TTC549 (cell line): ENCODE measurements around the gene LDLRAD3.

ENCODE experiments used
- FAIRE-seq: peaks from 2 replicates; lab custom pipeline; 2012; peaks lifted over from hg19 to GRCh38; lab: Jason Lieb, UNC

The LDLRAD3 gene

DNA sequence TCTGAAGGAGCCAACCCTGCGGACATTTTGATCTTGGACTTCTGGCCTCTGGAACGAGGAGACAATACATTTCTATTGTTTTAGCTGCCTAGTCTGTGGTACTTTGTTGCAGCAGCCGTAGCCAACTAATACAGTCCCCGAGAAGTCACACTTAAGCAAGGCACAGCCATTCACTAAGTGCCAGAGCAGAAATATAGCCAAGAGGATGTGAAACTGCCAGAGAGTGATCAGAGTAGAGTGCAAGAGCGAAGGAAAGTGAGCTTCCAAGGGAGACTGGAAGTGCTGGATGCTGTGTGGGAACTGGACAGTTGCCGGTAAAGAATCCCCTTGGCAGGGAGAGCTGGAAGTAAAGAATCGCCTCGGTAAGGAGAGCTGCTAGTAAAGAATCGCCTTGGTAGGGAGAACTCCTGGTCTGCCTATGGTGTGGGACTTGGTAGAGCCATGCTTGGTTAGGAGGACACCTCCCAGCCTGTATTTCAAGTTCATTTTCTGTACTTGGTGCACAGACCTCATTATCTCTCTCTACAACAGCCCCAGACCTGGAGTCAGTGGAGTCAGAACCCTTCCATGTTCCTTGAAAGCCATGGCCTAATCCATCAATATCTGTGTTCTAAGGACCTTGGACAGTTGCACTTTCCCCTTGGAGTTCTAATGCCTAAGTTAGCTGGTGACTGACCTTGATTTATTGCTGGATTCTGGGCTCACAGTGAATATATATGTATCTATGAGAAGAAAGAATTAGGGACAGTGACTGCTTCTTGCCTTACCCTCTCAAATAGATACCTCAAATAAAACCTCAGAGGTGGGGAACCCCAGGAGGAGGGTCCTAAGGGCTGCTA lies 162.1 kb downstream of the LDLRAD3 start:
- FAIRE-seq: no peak

DNA sequence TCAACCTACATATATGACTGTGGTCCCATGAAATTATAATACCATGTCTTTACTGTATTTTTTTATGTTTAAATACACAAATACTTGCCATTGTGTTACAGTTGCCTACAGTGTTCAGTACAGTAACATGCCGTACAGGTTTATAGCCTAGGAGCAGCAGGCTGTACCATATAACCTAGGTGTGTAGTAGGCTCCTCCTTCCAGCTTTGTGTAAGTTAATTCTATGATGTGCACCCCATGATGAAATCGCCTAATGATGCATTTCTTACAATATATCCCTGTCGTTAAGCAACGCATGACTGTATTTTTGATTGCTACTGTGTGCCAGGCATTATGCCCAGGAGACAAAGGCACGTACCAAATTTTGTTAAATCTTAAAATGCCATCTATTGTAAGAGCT lies 163.7 kb downstream of the LDLRAD3 start:
- FAIRE-seq: no peak

DNA sequence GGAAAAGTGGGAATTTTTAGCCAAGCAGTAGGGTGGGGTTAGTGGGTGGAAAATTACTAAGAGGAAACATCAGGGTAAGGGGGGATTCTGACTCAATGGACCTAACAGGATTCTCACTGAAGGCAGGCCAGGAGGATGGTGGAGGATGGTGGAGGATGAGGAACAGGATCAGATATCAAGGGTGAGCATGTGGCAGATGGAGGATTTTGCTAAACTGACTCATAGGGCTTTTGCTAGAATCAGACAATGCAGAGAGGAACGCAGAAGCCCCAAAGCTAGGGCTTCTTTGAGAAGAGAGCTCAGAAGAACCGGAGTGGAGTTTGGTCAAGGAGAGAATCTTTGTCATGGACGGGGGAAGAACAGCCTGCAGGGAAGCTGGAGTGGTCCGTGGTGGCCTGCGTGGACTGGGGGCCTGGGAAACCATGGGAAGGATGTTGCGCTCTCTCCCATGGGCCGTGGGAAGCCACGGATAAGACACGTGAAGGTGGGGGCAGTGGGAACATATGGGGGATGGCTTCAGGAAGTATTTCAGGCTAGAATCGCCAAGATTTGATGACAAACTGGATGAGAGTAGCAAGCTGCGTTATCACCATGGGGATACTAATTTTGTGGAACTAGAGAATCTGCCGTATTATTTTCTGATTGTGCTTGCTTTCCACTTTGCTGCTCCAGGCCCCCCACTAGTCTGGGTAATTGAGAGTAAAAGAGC lies 165.2 kb downstream of the LDLRAD3 start:
- FAIRE-seq: no peak

DNA sequence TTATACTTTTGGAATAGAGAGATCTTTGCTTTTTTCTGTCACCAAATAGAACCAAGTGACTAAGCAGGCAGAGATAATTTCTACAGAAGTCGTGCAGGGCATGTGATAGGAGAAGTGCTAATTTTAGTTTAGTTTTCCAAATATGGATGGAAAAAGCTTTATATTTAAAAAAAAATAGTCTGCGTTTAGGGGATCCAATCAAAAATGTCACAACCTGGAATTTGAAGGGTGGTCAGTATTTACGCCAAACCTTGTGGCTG lies 165.7 kb downstream of the LDLRAD3 start:
- FAIRE-seq: no peak

DNA sequence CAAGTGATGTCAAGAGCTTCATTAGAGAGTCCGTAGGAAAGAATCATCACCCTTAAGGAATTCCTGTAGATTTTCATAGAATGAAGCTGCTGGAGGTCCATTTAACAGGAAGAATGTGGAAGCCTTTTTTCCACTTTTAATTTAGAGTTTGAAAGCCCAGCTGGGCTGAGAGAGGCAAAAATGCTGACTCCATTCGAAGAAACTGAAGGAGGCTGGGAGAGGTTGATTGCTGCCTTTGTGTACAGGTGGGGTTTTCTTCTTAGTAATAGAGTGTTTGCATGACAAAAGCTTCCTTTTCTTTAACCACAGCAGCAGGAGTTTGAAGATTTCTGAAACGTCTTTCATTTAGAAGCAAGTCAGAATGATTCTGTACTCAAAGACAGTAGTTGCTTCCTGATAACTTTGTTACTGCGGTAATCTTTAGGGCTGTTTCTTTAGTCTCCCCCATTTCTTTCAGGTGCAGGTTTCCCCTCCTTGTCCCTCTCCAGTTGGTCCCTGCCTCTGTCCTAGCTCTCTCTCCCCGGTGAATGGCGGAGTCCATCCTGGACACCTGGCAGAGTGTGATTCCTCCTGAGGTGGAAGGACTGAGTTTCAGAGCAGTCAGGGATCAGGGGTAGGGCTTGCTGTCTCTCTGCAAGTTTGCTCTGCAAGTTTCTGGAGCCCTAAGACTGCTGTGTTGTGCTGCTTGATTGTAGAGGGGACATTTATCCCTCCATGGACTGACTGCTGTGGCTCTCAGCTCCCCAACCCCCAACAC lies 166.2 kb downstream of the LDLRAD3 start:
- no peak for FAIRE-seq

DNA sequence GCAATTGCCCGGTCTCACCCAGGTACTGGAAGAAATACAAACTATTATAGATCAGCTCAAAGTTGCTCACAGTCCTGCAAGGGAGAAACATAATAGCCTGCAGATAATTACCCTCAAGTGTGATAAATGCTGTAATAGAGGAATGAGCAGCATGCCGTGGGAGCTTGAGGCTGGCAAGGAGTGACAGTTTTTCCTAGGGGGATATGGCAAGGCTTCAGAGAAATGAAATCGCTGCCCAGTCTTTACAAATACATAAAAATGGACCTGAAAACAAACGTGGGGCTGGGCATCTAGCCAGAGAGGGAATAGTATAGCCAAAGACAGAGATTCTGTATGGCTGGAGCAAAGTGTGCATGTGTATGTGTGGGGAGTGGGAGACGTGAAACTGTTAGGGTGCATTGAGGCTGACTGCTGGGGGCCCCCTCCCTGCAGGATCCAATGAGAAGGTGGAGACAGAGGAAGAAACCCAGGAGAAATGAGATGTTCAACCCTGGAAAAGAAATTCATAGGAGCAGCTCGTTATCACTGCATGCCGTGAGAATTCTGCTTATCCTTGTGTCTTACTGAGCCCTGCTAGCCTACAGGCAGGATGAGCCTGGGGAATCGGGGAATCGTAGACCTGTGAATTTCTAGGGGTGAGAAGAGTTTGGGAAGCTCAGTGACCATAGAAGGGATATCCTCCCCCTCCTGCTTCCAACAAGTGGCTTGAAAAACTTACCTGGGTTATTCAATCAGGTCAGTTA lies 167.0 kb downstream of the LDLRAD3 start:
- no peak for FAIRE-seq

DNA sequence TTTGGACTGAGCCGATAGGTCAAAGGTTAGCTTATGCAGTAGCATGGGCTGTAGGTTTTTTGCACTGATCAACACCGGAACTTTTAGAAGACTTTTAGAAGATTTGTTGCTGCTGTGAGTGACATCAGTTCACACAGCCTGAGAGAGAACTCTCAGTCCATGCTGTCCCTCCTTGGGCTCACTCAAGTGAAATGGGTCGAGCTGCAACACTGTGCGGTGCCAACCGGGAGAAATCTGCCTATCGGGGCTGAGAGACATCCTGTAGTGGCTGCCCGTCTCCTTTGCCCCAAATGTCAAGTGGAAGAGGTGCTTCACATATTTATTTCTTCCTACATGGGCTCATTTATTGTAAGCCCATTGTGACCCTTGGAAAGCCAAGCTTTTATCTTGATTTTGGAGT lies 170.2 kb downstream of the LDLRAD3 start:
- no peak for FAIRE-seq

DNA sequence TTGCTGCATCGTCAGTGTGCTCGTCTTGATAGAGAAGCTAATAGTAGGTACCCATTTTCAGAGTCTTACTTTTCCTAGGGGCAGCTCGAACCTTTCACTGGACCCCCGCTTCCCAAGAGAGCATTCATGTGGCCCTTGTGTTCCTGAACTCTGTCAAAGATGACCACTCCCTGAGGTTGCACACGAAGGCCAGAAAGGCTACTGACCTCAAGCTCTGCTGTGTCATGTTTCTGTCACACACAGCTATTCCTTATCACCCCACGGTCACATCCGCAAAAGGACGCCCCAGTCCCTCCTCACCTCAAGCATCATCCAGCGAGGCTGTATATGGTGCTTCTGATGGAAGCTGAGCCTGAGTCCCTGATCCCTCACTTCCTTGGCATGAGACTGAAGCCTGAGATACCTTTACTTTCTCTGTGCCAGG lies 171.5 kb downstream of the LDLRAD3 start:
- no peak for FAIRE-seq

DNA sequence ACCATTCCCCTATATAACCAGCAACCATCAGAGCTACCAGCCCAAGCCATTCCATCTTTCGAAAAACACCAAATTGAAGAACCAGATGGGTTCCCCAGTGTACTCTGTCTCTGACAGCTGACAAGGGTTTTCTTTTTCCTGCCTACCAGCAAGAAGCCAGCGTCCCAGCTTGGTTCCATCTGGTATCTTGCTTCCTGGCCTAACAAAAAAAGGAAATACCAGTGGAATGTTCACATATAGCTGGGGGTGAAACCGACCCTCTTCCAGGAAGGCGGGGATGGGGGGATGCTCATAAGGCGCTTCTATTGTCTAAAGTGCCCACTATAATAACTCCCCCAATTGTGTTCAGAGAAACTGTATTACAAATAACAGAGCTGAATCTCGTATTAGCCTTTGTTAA lies 172.3 kb downstream of the LDLRAD3 start:
- no peak for FAIRE-seq

DNA sequence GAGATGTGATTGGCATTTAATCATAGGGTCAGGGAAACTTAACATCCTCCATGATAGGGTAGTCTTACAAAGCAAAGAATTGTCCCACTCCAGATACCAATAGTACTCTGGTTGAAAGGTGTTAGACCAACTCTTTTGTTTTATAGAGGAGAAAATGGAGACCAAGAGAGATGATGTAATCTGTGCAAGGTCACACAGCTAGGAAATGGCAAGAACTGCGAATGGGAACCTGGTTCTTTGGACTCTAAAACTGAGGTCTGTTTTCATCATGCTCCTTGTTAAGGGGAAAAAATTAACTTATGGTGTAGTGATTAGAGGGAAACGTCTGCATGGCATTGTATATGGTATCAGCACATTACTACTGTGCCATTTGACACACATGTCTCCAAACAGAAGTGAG lies 174.2 kb downstream of the LDLRAD3 start:
- no peak for FAIRE-seq

DNA sequence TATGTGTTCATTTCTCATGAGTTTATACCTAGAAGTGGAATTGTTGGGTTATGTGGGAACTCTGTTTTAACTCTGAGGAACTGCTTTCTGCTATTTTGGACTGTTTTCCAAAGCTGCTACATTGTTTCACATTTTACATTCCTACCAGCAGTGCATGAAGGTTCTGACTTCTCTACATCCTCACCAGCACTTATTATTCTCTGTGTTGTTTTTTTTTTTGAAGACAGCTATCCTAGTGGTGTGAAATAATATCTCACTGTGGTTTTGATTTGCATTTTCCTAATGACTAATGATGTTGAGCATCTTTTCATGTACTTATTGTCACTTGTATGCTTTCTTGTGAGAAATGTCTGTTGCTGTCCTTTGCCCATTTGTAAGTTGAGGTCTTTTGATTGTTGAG lies 175.4 kb downstream of the LDLRAD3 start:
- FAIRE-seq: no peak

DNA sequence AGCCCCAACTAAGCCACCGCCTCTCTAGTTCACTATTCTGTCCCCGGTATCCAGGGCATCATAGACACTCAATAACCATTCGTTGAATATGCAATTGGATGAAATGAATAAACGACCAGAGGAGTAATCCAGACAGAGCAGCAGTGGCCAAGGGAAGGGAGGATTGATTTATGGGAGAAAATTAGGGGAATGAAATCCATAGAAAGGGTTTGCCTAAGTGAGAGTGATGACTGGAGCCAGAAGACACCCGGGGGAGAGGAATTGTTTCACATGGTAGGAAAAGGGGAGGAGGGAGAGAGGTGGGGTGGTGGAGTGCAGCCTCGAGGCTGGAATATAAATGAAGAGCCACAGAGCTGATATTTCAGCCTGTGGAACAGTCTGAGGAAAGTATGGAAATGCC lies 177.2 kb downstream of the LDLRAD3 start:
- no peak for FAIRE-seq

DNA sequence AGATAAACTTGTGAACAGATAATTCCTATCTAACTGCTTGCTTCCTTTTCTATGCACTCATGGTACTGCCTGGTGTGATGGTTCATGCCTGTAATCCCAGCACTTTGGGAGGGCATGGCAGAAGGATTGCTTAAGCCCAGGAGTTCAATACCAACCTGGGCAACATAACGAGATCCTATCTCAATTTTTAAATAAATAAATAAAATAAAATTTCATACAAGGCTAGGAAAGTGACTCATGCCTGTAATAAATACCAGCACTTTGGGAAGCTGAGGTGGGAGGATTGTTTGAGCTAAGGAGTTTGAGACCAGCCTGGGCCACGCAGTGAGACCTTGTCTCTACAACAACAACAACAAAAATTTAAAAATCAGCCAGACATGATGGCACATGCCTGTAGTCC lies 178.8 kb downstream of the LDLRAD3 start:
- no peak for FAIRE-seq

DNA sequence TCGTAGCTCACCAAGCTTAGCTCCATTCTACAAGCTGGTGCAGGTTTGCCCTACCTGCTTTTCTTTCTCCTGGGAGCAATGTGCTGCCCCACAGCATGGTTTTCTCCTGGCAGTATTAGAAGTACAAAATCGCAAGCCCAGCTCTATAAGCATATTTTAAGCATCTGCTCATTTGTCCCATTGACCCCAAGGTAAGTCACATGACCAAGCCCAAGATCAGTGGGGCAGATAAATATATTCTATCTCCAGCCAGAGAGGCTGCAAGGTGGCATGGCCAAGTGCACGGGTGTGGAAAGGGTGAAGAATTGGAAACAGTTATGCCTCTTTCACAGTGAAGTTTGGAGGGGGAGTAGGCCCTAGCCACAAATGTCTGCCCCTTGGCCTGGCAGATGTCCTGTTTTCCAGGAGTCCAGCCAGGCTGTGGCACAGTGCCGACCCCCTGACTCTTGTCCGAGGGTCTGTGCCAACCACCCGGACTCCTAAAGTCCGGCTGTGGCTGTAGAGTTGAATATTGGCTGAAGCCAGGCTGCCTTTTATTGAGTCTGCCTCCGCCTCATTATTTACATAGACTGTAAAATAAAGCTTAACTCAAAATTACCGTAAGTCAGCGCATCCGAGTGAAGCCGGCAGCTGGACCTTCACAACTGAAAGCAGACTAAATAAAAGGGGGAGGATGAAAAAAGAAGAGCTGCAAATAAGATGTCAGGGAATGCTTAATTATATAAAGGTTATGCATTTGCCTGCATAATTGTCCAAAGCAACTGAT lies 179.7 kb downstream of the LDLRAD3 start:
- no peak for FAIRE-seq

DNA sequence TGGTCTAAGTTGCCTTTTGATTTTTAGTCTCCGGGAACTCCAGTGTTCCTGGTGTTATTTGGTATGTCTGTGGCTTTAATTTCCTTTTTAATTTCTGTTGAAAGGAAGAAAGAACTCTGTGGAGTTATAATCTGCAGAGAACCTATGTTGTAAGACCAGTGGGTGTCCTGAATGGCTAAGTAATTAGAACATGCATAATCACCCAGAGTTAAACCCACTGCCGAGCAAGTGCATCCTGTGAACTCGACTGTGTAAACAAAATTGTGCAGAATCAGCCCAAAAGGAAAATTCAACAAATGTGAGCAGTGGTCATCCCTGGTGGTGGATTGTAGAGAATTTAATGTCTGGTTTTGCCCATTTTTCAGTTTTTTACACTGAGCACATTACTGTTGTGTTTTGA lies 182.8 kb downstream of the LDLRAD3 start:
- FAIRE-seq: no peak

DNA sequence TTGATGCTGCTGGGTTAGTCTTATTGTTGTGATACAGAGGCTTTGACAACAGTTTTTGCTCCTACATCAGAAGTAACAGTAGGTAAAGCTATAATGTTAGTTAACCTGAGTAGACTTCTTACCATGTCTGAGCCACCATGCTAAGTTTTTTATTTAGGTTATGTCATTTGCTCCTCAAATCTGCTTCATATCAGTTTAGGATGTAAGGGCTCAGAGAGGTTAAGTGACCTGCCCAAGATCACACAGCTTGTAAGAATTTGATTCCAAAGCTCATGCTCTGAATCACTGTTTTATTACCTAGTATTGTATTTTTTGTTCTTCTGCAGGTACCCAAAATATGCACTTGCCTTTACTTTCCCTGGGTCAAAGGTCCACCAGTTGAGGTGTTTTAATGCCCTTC lies 183.7 kb downstream of the LDLRAD3 start:
- no peak for FAIRE-seq

DNA sequence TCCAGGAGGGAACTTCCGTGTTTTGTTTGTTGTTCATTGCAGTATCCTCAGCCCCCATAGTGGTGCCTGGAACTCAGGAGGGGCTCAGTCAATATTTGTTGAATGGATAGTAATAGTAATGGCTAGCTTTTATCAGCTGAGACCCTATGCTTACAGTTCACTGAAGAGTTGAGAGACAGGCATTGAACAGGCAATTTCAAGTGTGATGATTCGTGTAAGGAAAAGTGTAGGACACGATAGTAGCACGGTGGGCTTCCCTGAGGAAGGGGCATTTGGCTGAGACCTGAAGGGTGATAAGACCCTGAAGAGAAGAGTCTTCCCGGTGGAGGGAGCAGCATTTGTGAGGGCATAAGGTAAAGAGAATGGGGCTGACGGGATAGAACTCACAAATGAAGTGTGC lies 186.1 kb downstream of the LDLRAD3 start:
- FAIRE-seq: no peak

DNA sequence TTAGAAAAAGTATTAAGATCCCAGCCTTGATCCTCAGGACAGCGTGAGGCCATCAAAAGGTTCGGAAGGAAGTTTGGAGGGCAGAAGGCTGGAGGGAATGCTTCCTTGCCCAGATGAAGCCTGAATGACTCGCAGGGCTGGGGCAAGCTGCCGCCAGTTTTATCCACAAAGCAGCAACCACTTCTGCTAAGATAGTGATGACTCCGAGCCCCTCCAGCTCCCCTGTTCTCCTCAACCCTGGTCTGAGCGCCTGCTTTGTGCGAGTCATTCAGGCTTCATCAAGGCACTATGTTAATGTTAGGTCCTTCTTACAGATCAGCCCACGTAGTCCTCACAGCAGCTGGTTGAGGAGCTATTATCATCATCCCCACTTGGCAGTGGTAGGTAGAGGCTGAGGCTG lies 186.5 kb downstream of the LDLRAD3 start:
- no peak for FAIRE-seq

DNA sequence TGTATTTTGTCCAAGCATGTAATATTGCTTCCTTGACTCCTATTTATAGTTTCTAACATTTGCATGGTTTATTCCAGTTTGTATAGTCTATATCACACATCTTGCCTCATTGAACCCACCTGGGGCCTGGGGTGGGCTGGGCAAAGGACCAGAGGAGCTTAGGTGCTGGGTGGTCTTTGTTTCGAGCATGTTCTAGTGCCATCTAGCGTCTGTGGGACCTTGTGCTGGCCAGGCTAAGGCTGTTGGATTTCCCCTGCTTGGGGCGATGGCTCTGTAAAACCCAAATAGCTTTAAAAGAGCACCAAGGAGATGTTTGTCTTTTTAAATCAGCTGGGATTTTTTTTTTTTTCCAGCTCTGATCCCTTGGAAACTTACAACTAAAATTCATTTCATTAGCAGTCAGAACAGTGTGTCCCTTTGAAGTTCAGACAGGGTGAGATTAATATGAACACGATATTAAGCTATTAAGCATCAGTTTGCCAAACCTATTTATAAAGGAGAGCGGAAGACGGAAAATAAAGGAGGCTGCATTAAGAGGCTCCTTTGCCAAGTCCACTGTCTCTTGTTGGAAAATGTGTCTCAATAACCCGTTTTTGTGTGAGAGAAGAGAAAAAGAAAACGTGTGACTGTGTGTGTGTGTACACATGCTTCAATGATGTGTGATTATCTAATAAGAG lies 188.0 kb downstream of the LDLRAD3 start:
- no peak for FAIRE-seq

DNA sequence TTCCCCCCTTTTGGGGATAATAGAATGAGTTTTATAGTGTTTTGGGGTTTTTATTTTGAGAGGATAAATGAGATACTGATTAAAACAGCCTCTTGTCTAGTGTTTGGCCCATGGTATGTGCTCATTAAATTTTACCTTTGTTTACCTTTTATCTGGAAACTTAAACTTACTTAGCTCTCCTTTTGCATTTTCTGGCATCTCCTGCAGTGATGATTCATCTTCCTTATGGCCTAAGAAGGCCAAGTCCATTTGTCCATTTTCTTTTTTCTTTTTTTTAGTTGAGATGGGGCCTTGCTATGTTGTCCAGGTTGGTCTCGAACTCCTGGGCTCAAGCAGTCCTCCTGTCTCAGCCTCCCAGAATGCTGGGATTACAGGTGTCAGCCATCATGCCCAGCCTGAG lies 189.1 kb downstream of the LDLRAD3 start:
- no peak for FAIRE-seq

DNA sequence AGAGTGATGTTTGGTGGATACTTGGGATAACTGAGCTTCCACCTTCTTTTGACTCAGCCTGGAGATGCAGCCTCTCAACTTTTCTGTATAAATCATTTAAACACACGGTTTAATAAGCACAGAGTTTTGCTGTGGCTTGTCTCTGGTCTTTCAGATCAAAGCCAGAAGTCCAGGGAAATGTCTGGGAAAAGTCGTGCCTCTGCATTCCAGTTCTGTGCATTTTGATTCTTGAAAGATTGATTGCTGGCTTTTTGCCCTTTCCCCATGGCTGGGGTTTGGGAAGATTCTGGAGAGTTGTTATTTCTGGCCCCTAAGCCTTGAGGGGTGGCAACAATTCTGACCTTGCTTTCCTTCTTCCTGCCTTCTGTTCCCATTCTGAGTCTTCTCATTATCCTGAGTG lies 191.2 kb downstream of the LDLRAD3 start:
- no peak for FAIRE-seq
